C4-2B (cell line): Measurements from ENCODE around the gene CD163L1.

Source experiments
- H3K27ac ChIP-seq: fragments of 450-650 bp; 2 replicates; pipeline ENCODE4 v1.5.1; 2017
- ZFX ChIP-seq: fragments of 450-650 bp; IDR thresholded peaks from 2 replicates; pipeline ENCODE4 v1.6.1; 2017
- TF ChIP-seq, protein P1 (sequence below): fragments of 450-650 bp; conservative IDR thresholded peaks from 2 replicates; pipeline ENCODE4 v1.5.1; 2017; ENCODE audit warnings: mild to moderate bottlenecking

The CD163L1 gene

DNA sequence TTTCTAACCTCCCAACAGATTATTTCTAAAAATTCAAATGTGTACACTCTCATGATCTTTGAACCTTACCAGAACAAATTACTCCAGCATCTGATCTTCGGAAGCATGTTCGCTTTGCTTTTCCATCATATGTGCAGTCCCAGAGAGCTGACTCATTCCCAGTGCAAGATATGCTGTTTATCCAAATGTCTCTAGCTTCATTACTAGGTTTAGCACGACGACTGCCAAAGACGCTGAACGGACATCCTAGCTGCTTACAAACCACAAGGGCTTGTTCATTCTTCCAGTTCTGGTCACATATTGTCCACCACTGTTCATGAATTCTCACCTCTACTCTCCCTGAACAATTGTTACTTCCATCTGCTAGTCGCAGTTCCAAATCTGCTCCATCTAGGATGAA lies 40.5 kb downstream of the CD163L1 start:
- no peak overlapping the region for H3K27ac ChIP-seq
- TF ChIP-seq ZFX, result no peak
- TF ChIP-seq, protein P1, sequence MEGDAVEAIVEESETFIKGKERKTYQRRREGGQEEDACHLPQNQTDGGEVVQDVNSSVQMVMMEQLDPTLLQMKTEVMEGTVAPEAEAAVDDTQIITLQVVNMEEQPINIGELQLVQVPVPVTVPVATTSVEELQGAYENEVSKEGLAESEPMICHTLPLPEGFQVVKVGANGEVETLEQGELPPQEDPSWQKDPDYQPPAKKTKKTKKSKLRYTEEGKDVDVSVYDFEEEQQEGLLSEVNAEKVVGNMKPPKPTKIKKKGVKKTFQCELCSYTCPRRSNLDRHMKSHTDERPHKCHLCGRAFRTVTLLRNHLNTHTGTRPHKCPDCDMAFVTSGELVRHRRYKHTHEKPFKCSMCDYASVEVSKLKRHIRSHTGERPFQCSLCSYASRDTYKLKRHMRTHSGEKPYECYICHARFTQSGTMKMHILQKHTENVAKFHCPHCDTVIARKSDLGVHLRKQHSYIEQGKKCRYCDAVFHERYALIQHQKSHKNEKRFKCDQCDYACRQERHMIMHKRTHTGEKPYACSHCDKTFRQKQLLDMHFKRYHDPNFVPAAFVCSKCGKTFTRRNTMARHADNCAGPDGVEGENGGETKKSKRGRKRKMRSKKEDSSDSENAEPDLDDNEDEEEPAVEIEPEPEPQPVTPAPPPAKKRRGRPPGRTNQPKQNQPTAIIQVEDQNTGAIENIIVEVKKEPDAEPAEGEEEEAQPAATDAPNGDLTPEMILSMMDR, result no peak

DNA sequence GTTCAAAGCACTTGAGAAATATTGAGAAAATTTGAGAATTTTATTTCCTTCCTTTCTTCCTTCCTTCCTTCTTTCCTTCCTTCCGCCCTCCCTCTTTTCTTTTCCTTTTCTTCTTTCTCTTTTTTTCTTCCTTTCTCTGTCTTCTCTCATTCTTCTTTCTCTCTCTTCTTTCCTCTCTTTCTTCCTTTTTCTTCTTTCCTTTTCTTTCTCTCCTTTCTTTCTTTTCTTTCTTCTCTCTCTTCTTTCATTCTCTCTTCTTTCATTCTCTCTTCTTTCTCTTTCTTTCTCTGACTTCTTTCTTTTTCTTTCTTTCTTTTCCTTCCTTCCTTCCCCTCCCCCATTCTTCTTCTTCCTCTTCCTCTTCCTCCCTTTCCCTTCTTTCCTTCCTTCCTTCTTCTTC lies 44.9 kb downstream of the CD163L1 start:
- no peak for TF ChIP-seq ZFX
- TF ChIP-seq, protein P1, result no peak

DNA sequence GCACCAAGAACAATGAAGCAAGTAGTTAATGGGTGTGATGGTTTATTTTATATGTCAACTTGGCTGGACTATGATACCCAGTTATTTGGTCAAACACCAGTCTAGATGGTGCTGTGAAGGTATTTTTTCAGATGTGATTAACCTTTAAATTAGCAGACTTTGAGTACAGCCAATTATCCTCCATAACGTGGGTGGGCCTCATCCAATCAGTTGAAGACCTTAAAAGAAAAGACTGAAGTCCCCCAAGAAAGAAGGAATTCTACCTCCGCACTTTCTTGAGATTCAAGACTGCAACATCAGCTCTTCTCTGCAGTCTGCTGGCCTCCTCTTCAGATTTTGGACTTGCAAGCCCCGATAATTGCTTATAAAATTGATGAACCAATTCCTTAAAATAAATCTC lies 47.5 kb downstream of the CD163L1 start:
- no peak overlapping the region for H3K27ac ChIP-seq
- TF ChIP-seq, protein P1, result no peak
- no peak for TF ChIP-seq ZFX

More for the DNA sequence above, 44.9 kb downstream of the CD163L1 start:
- no peak overlapping the region for H3K27ac ChIP-seq

DNA sequence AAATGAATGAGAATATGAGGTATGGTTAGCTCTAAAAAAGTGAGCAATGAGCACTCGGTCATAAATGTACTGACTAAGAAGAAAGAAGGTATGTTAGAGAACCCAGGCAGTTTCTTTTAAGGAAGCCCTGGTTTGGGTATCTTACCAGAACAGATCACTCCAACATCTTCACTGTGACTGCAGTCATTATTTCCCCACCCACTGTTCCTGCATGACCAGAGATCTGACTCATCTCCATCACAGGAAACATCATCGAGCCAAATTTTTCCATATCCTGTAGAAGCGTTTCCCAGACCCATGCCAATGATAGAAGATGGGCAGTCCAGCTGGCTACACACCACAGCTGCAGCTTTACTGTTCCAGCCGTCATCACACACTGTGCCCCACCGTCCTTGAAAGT lies 48.0 kb downstream of the CD163L1 start:
- H3K27ac ChIP-seq, result no peak overlapping the region
- no peak for TF ChIP-seq ZFX

DNA sequence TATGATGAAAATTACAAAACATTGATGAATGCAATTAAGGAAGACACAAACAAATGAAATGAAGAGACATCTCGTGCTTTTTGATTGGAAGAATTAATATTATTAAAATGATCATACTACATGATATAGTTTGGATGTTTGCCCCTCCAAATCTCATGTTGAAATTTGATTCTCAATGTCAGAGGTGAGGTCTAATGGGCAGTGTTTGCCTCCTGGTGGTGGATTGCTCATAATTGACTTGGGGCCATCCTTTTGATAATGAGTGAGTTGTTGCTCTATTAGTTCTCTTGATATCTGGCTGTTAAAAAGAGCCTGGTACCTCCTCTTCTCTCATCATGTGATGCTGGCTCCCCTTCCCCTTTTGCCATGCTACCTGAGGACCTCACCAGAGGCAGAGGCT lies 56.7 kb downstream of the CD163L1 start:
- TF ChIP-seq ZFX, result no peak
- TF ChIP-seq, protein P1, result peak; percentile 12
- H3K27ac ChIP-seq, result no peak overlapping the region

DNA sequence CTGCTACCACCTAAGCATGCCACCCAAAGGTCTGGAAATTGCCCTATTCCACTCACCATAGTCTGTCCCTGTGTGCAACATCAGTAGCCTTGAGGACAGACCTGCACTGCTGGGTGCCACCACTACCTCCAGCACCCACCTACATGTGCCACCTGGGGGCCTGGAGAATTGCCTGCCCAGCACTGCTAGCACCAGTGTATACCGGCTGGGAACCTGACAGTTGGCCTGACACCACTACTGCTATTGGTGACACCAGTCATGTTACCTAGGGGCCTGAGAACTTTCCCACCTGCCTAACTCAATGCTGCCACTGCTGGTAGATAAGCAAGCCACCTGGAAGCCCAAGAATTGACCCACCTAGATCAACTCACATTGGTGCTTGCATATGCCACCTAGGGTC lies 60.8 kb downstream of the CD163L1 start:
- no peak for TF ChIP-seq ZFX
- TF ChIP-seq, protein P1, result no peak

DNA sequence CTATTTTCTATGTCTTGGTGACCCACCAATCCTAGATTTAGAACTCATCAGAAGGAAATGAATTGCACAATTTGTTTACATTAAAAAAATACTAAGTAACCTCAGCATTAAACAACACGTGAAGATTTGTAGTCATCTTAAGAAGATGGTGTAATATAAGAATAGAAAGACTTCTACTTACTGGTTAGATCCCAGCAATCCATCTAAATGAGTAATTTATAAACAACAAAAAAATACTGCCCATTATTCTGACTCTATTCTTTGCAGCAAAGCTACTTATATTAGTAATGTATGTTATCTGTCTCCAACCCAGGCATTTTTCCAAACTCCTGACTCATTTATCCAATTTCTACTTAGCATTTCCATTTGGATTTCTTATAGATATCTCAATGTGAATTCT lies 67.8 kb downstream of the CD163L1 start:
- TF ChIP-seq, protein P1, result no peak
- TF ChIP-seq ZFX, result no peak
- no peak overlapping the region for H3K27ac ChIP-seq

More for the DNA sequence above, 60.8 kb downstream of the CD163L1 start:
- H3K27ac ChIP-seq, result no peak overlapping the region

DNA sequence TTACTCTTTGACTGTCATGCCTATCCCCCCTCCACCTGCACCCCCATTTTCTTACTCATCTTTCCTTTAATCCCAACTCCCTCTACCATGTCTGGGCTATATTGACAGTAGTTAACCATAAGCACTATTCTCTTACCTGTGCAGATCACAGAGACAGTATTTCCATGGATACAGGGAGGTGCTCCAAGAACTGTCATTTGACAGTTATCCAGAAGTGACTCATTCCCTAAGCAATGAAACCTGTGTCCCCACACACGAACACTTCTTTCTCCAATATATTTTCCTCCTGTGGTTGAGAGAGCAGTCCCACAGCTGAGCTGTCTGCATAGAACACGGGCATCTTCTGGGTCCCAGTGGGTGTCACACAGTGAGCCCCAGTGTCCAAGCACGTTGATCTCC lies 68.8 kb downstream of the CD163L1 start:
- H3K27ac ChIP-seq, result no peak overlapping the region
- no peak for TF ChIP-seq ZFX
- TF ChIP-seq, protein P1, result no peak
